Stomach smooth muscle (tissue), 2 donors: ENCODE results near the gene SLC46A3.
A peak's percentile ranks its signal among the peaks of the same experiment; 100 is the strongest.
"Not testable (repeated sequence)": the region's sequence is repeated elsewhere in the genome, so short reads cannot be mapped to it uniquely, and the experiment has no call there.

Experiments
- H3K27ac ChIP-seq: one replicate; pipeline ENCODE4 v1.7.0; 2013; ENCODE audit warnings: mild to moderate bottlenecking, low read length, inconsistent platforms
- H3K27me3 ChIP-seq, 2 donors: one replicate each; pipeline ENCODE4 v1.7.0; 2013; ENCODE audit warnings: low read length in 2 of 2; ENCODE audit not compliant: insufficient read depth in 2 of 2, control insufficient read depth in 1 of 2
- H3K36me3 ChIP-seq, 2 donors: one replicate each; pipeline ENCODE4 v1.7.0; 2013; ENCODE audit warnings: low read length in 2 of 2; ENCODE audit not compliant: control insufficient read depth in 2 of 2, insufficient read depth in 2 of 2
- H3K4me1 ChIP-seq: one replicate; pipeline ENCODE4 v1.7.0; 2013; ENCODE audit warnings: low read length; ENCODE audit not compliant: control insufficient read depth, insufficient read depth
- H3K4me3 ChIP-seq, 2 donors: one replicate each; pipeline ENCODE4 v1.7.0; 2013; ENCODE audit warnings: low read length in 2 of 2
- H3K9ac ChIP-seq, 2 donors: one replicate each; pipeline ENCODE4 v1.7.0; 2013; ENCODE audit warnings: low read length in 2 of 2, mild to moderate bottlenecking in 1 of 2
- H3K9me3 ChIP-seq, 2 donors: one replicate each; pipeline ENCODE4 v1.7.0; 2013; ENCODE audit warnings: low read length in 2 of 2; ENCODE audit not compliant: control insufficient read depth in 2 of 2
- donor health status: healthy.
- donor health status: Pancreatic carcinoma.

SLC46A3 gene

DNA sequence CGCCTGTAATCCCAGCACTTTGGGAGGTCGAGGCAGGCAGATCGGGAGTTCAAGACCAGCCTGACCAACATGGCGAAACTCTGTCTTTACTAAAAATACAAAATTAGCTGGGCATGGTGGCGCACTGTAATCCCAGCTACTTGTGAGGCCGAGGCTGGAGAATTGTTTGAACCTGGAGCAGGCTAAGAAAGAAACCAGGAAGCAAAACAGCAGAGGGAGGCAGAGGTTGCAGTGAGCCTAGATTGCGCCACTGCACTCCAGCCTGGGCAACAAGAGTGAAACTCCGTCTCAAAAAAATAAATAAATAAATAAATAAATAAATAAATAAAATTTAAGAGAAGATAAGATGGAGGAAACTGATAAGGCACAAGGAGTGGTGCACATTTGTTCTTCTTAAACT is 35.6 kb downstream of the SLC46A3 start:
- H3K4me1 ChIP-seq, H3K9ac ChIP-seq, H3K4me3 ChIP-seq, H3K27me3 ChIP-seq, H3K36me3 ChIP-seq, H3K27ac ChIP-seq, H3K9me3 ChIP-seq: not testable (repeated sequence)

- Histone ChIP-seq H3K9ac (no peak overlapping the region), H3K9me3 (no peaks in the 10 kb centered on the region), H3K4me3 (no peak overlapping the region), H3K36me3 (peaks cover 13 to 14% of the 10 kb centered on the region in 2 donors), H3K4me1 (no peaks in the 10 kb centered on the region), H3K27me3 (no peaks in the 10 kb centered on the region), H3K27ac (no peak overlapping the region)
These were observed 38.2 kb downstream of the SLC46A3 start for GRCh38 chr13:28680541-28680940.

GRCh38 chr13:28679628-28680027 is 39.1 kb downstream of the SLC46A3 start:
- no peaks in the 10 kb centered on the region for H3K4me1 ChIP-seq

DNA sequence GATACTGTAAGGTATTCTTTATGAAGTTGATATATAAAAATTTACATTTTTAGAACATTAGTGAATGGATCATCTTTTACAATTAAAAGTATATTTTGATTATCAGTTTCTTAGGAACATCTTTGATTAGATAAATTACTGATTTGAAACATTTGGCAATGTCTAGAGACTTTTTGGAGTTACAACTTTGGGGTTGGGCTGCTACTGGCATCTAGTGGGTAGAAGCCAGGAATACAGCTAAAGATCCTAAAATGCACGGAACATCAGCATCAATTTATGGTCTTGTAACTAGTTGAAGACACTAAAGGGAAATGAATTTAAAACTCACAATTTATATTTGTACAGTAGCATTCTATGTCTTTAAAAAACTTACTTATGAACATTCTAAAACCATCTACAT is 40.0 kb downstream of the SLC46A3 start:
- Histone ChIP-seq H3K27ac (no peak overlapping the region), H3K36me3 (peaks cover 25 to 29% of the 10 kb centered on the region in 2 donors), H3K4me3 (no peak overlapping the region)

More at GRCh38 chr13:28679628-28680027, 39.1 kb downstream of the SLC46A3 start:
- Histone ChIP-seq H3K9ac (no peak overlapping the region), H3K9me3 (no peaks in the 10 kb centered on the region), H3K27ac (no peak overlapping the region), H3K36me3 (peaks cover 17 to 22% of the 10 kb centered on the region in 2 donors), H3K4me3 (no peak overlapping the region), H3K27me3 (no peaks in the 10 kb centered on the region)

DNA sequence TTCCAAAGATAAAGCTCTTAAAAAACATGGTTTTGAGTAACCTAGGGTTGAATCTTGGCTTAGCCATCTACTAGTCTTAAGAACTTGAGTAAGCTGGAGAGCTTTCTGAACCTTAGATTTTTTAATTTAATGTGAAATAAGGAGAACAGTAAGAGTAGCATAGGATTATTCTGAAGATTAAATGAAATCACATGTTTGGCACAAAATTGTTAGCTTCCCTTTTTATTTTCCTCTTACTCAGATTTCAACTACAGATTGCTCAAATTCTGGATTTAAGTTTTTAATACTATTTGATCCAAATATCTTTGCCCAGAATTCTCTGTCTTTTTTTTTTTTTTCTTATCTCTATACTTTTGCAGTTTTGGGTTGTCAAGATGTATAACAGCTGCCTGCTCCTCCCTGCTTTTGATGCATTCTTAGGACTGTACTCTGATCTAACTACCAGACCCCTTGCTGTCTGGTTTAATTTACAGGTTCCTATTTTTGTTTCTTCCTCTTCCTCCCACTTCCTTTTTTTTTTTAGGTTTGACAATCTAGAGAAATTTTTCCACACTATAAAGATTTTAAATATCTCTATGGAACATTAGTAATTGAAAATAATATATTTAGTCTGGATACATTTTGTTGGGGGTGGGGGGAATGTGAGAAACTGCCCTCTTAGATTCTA is 47.5 kb downstream of the SLC46A3 start:
- Histone ChIP-seq H3K27ac (no peak overlapping the region), H3K36me3 (peaks cover 53 to 61% of the 10 kb centered on the region in 2 donors)

More for the DNA sequence above, 40.0 kb downstream of the SLC46A3 start:
- H3K27me3 ChIP-seq: no peaks in the 10 kb centered on the region
- no peak overlapping the region for H3K9ac ChIP-seq
- H3K9me3 ChIP-seq: no peaks in the 10 kb centered on the region
- H3K4me1 ChIP-seq: no peaks in the 10 kb centered on the region

GRCh38 chr13:28666897-28667488 is 51.8 kb downstream of the SLC46A3 start:
- Histone ChIP-seq H3K4me1 (no peaks in the 10 kb centered on the region), H3K36me3 (peaks cover 50% of the 10 kb centered on the region in 2 donors), H3K27ac (no peak overlapping the region), H3K4me3 (no peak overlapping the region), H3K9ac (no peak overlapping the region), H3K27me3 (no peaks in the 10 kb centered on the region), H3K9me3 (no peaks in the 10 kb centered on the region)

More for the DNA sequence above, 47.5 kb downstream of the SLC46A3 start:
- no peaks in the 10 kb centered on the region for H3K27me3 ChIP-seq
- no peaks in the 10 kb centered on the region for H3K9me3 ChIP-seq
- H3K4me3 ChIP-seq: no peak overlapping the region
- H3K4me1 ChIP-seq: no peaks in the 10 kb centered on the region
- H3K9ac ChIP-seq: no peak overlapping the region

DNA sequence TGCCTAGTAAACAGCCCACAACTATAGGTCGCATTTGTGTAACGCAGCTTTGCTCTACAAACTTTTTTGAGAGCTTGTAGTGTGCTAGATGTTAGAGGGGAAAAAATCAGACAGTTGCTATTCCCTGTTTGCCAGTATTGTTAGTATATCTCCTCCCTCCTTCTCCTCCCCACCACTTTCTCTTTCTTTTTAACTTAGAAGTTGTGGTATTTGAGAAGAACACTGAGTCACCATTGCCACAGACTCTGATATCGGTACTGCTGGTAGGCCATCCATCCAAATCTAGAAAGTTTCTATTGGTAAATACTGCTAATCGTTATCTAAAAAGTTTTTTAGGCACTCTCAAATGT is 59.2 kb downstream of the SLC46A3 start:
- Histone ChIP-seq H3K27ac (peak overlapping the region; percentile 81), H3K9ac (peak overlapping the region; percentile 93 to 98), H3K4me1 (peaks cover 20% of the 10 kb centered on the region)

GRCh38 chr13:28658796-28659620 is 59.8 kb downstream of the SLC46A3 start, which contains the start of gene POMP:
Gene POMP (plus strand): TSS chr13:28659130. CDS start chr13:28659185, 55 bp downstream.
- peaks cover 0 to 7% of the 10 kb centered on the region in 2 donors for H3K36me3 ChIP-seq
- H3K4me1 ChIP-seq: peaks cover 20% of the 10 kb centered on the region
- peak within 1 kb of the TSS; percentile 93 to 98 for H3K9ac ChIP-seq
- H3K9me3 ChIP-seq: no peaks in the 10 kb centered on the region
- no peaks in the 10 kb centered on the region for H3K27me3 ChIP-seq
- H3K27ac ChIP-seq: peak within 1 kb of the TSS; percentile 81
- H3K4me3 ChIP-seq: peak within 1 kb of the TSS; percentile 92 to 98

More for the DNA sequence above, 59.2 kb downstream of the SLC46A3 start:
- Histone ChIP-seq H3K4me3 (peak overlapping the region; percentile 92 to 98), H3K9me3 (no peaks in the 10 kb centered on the region), H3K27me3 (no peaks in the 10 kb centered on the region), H3K36me3 (peaks cover under 1 to 7% of the 10 kb centered on the region in 2 donors)

- Histone ChIP-seq H3K36me3 (peaks cover 0 to 7% of the 10 kb centered on the region in 2 donors), H3K4me1 (peaks cover 20% of the 10 kb centered on the region), H3K27ac (peak overlapping the region; percentile 81), H3K4me3 (peak overlapping the region; percentile 92 to 98), H3K9me3 (no peaks in the 10 kb centered on the region), H3K27me3 (no peaks in the 10 kb centered on the region), H3K9ac (peak overlapping the region; percentile 93 to 98)
These were observed 60.3 kb downstream of the SLC46A3 start for GRCh38 chr13:28658539-28658795.

DNA sequence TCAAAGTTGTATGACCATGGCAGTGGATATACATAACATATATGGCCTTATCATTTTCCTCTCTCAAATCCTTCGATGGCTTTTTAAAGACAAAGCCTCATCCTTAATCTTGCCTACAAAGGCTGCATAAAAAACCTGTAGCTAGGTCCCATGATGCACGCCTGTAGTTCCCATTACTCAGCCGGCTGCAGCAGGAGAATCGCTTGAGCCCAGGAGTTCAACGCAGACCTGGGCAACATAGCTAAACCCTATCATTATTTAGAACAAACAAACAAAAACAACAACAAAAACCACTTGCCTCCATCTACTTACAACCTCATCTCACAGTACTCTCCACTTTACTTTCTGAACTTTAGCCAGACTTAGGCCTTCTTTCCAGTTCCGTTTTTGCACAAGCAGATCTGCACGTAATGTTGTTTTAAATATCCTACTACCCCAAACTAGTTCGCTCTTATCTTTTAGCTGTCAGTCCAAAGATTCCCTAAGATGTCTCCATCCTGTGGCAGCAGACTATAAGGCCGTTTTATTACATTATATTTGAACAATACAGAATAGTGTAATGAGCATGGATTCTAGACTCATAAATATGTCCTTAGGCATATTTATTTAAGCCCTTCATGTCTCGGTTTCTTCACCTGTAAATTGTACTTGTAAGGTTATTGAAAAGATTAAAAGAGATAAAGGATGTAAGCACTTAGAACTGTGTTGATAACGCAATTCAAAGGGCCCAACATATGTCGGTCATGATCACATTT is 60.8 kb downstream of the SLC46A3 start:
- Histone ChIP-seq H3K4me1 (peaks cover 20% of the 10 kb centered on the region), H3K4me3 (peak overlapping the region; percentile 92 to 98), H3K27ac (peak overlapping the region; percentile 81), H3K9ac (peak overlapping the region; percentile 93 to 98), H3K9me3 (no peaks in the 10 kb centered on the region), H3K36me3 (peaks cover 0 to 6% of the 10 kb centered on the region in 2 donors), H3K27me3 (no peaks in the 10 kb centered on the region)
